HG03457 (cell line): ENCODE results near the gene ARFRP1.

Experiments used
- ATAC-seq: cut with Tn5 transposase; IDR thresholded peaks from one replicate; pipeline ENCODE4 v1.9.1; 2021; ENCODE audit warnings: moderate number of reproducible peaks; ENCODE audit not compliant: unreplicated experiment

ARFRP1 gene

DNA sequence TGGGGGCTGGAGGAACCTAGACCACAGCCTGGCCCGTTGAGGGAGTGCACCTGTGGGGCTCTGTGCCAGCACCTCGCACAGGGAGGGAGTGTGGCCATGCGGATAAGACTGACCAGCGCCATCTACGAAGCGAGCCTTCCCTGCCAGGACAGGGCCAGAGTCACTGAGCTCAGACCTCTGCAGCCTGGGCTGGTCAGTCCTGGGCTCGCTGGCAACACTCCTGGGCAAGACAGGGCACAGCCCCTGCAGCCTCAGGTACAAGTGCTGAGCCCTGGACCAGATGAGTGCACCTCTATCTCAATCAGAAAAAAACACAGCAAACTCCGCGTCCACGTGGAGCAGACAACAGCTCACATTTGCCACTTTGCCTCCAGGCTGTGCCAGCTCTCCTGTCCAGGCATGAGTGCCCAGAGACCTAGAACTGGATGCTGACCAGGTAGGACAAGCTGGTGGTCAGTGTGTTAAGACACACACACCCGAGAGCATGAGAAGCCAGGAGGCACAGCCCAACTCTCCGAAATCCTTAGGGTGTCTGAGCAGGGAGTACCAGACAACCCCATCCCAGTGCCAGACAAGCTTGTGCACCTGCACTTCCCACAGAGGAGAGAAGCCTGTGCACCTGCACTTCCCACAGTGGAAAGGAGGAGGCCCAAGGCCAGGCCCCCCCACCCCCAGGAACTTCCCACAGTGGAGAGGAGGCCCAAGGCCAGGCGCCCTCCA is 4.9 kb downstream of the ARFRP1 start:
- ATAC-seq = no peak

GRCh38 chr20:63702036-63702665 is 5.6 kb downstream of the ARFRP1 start:
- no peak for ATAC-seq

DNA sequence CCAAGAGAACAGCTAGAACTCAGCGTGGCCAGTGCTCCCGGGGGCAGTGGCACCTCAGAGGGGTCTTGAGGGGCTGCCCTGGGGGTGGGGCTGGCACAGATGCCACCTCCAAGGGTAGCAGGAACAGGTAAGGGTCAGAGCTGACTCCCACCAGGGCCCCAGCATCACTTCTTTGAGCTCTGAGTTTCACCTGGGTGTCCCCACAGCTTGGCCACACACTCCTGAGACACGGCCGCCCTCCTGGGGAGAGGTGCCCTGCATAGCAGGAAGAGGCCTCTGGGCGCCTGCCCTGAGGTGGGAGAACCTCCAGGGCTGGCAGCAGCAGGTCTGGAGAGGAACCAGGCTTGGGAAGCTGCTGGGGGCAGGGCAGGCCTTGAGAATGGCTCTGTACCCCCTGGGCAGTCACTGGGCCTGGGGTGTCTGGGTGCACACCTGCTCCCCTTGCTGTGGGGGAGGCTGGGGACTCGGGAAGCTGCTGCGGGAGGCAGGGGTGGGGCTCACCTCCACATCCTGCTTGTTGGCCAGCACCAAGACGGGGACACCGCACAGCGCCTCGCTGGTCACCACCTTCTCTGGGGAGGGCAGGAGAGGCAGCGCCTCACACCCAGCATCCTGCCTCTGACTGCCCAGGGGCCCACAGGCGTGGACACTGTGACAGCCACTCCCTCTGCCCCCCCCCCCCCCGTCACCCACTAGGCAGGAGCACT is 6.3 kb downstream of the ARFRP1 start:
- ATAC-seq = no peak

- no peak for ATAC-seq
These were observed 6.8 kb downstream of the ARFRP1 start for GRCh38 chr20:63701051-63701328.

DNA sequence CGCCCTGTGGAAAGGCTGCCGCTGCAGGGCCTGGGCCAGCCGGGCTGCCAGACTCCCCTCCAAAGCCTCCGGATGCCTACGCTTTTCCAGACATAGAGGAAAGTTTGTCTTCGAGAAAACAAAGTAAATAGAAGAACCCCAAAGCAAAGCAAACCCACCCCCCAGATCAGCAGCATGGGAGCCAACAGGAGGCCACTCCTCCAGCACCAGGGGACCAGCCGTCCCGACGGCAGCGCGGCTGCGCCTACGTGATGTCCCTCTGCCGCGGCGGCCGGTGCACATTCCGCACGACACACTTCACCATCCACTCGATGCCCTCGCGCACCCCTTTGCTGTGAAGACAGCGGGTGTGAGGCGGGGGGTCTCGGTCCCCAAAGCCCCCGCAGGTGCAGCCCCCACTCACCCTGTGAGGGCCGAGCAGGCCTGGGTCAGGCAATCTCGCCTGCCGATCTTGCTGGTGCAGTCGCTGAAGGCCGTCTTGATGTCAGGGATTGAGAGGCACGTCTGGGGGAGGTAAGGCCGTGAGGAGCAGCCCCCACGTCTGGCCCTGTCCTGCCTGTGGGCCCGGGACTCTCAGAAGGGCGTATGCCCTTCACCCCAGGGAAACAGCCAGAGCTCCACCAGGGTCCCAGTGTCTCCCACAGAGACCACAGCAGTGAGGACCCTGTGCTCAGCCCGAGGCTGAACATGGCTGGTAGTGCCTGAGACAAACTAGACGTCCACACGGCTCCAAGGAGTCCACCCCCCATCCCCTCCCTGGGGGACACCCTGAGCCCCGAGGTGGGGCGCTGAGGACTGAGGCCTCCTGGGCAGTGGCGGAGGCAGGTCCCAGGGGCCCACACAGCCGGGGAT is 7.4 kb downstream of the ARFRP1 start:
- no peak for ATAC-seq

DNA sequence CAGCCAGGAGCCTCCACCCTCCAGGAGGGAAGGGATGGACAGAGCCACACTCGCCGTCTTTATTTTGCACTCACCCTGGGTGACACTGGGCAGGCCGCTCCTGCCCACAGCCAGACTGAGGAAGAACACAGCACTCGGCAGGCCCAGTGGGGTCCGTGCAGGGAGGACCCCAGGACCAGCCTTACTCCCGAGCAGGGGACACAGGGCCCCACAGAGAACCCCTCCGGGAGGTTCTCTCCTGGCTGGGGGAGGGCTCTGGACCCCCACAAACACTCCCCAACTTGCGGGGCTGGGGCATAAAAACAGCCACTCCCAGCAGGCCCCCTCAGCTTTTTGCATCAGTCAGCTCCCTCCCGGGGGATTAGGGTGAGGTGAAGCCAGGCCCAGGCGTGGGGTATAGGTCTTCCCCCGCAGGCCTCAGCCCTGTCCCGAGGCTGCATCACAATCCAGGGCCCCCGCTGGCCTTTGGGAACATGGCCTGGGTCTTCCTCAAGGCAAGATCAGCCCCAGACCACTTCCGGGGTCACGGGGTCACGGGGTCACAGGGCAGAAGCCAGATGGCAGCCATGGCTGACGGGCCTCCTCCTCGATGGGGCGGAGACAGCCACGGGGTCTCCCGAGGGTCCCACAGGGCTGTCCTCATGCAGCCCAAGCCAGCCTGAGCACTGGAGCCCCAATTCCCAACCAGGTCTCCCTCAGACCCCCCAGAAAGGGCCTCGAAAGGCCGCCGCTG is 8.1 kb downstream of the ARFRP1 start:
- no peak for ATAC-seq

DNA sequence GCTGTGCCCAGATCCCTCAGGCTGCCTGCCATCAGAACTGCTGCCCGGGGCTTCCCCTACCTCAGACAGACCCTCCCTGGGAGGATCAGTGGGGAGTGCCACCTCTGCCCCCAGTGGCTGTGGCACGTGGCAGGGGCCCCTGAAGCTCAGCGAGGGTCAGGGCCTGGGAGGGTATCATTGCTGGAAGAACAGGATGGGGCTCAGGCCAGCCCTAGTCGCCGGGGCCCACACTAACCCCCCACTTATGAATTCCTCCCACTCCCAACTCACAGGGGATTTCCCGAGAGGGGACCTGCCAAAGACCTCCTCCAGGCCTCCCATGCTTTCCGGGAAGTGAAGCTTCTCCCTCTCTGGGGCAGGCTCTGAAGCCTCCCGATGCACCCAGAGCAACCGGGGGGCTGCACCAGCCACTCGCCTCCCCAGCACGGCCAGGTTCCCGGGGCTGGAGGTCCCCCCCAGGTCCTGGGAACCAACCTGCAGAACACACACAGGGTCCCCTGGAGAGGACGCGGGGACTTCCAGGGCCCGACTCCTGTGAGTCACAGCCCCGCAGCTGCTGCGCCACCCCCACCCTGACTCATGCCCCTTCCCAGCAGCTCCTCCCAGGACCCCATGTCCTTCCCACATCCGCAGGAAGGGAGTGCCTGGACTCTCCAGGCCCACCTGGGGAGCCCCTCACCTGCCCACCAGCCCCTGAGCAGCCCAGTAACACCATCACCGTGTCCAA is 8.9 kb downstream of the ARFRP1 start:
- no peak for ATAC-seq

DNA sequence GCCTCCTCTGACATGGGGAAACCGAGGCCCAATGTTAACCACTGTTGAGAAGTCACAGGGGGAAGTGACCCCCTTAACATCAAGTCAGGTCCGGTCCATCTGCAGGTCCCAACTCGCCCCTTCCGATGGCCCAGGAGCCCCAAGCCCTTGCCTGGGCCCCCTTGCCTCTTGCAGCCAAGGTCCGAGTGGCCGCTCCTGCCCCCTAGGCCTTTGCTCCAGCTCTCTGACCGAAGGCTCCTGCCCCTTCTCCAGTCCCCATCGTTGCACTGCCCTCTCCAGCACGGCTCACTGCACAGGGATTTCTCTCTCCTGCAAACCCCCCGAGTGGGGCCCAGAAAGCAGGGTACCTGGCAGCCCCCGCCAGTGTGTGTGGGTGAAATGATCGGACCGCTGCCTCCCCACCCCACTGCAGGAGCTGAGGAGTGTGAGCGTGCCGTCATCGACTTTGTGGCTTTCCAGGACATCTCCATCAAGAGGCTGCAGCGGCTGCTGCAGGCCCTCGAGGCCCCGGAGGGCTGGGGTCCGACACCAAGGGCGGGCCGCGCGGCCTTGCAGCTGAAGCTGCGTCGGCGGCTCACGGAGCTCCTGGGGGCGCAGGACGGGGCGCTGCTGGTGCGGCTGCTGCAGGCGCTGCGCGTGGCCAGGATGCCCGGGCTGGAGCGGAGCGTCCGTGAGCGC is 9.8 kb downstream of the ARFRP1 start:
- ATAC-seq = no peak

DNA sequence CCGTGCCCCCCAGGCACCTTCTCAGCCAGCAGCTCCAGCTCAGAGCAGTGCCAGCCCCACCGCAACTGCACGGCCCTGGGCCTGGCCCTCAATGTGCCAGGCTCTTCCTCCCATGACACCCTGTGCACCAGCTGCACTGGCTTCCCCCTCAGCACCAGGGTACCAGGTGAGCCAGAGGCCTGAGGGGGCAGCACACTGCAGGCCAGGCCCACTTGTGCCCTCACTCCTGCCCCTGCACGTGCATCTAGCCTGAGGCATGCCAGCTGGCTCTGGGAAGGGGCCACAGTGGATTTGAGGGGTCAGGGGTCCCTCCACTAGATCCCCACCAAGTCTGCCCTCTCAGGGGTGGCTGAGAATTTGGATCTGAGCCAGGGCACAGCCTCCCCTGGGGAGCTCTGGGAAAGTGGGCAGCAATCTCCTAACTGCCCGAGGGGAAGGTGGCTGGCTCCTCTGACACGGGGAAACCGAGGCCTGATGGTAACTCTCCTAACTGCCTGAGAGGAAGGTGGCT is 10.4 kb downstream of the ARFRP1 start:
- no peak for ATAC-seq

DNA sequence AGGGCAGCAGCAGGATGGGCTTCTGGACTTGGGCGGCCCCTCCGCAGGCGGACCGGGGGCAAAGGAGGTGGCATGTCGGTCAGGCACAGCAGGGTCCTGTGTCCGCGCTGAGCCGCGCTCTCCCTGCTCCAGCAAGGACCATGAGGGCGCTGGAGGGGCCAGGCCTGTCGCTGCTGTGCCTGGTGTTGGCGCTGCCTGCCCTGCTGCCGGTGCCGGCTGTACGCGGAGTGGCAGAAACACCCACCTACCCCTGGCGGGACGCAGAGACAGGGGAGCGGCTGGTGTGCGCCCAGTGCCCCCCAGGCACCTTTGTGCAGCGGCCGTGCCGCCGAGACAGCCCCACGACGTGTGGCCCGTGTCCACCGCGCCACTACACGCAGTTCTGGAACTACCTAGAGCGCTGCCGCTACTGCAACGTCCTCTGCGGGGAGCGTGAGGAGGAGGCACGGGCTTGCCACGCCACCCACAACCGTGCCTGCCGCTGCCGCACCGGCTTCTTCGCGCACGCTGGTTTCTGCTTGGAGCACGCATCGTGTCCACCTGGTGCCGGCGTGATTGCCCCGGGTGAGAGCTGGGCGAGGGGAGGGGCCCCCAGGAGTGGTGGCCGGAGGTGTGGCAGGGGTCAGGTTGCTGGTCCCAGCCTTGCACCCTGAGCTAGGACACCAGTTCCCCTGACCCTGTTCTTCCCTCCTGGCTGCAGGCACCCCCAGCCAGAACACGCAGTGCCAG is 11.0 kb downstream of the ARFRP1 start, which contains the start of gene TNFRSF6B:
TNFRSF6B (plus strand) TSS at position 25 of the 729 bp plus-strand sequence; CDS start at position 141, 116 bp downstream.
- ATAC-seq = no peak

- ATAC-seq = no peak
These were observed 11.5 kb downstream of the ARFRP1 start for GRCh38 chr20:63696306-63696627.

DNA sequence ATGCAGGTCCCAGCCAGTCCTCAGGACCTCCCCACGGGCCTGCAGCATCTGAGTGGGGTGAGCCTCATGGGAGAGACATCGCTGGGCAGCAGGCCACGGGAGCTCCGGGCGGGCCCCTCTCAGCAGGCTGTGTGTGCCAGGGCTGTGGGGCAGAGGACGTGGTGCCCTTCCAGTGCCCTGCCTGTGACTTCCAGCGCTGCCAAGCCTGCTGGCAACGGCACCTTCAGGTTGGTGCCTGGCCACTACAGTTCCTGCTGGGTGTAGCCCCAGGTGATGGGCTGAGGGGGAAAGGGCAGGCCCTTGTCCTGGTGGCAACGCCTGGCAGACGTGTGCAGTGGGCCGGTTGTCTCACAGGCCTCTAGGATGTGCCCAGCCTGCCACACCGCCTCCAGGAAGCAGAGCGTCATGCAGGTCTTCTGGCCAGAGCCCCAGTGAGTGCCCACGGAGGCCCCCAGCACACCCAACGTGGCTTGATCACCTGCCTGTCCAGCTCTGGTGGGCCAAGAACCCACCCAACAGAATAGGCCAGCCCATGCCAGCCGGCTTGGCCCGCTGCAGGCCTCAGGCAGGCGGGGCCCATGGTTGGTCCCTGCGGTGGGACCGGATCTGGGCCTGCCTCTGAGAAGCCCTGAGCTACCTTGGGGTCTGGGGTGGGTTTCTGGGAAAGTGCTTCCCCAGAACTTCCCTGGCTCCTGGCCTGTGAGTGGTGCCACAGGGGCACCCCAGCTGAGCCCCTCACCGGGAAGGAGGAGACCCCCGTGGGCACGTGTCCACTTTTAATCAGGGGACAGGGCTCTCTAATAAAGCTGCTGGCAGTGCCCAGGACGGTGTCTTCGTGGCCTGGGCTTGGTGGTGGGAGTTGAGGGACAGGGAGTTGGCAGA is 12.1 kb downstream of the ARFRP1 start:
- ATAC-seq = no peak

DNA sequence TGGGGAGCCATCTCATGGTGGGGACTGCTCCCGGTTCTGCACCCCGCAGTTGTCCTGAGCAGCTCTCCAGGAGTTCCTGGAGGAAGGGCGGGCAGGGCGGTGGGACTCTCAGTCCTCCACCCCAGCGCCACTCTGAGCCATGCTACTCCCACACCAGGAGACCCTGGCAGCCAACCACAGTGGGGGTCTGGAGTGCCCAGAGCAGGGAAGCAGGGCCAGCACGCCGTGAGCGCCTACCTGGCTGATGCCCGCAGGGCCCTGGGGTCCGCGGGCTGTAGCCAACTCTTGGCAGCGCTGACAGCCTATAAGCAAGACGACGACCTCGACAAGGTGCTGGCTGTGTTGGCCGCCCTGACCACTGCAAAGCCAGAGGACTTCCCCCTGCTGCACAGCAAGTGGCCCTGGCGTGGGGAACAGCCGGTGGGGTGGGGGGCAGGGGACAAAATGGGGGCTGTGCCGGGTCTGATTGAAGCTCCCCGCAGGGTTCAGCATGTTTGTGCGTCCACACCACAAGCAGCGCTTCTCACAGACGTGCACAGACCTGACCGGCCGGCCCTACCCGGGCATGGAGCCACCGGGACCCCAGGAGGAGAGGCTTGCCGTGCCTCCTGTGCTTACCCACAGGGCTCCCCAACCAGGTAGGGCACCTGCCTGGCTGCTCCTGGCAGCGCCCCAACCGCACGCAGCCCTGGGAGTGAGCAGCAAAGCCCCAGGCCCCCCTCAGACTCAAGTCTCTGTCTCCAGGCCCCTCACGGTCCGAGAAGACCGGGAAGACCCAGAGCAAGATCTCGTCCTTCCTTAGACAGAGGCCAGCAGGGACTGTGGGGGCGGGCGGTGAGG is 13.0 kb downstream of the ARFRP1 start:
- no peak for ATAC-seq

- no peak for ATAC-seq
These were observed 13.8 kb downstream of the ARFRP1 start for GRCh38 chr20:63693733-63694583.

GRCh38 chr20:63693083-63693732 is 14.6 kb downstream of the ARFRP1 start:
- no peak for ATAC-seq
